Measurements from ENCODE around the gene VEGFD.
"Not testable (repeated sequence)": the region's sequence is repeated elsewhere in the genome, so short reads cannot be mapped to it uniquely, and the experiment has no call there.

Gene VEGFD

DNA sequence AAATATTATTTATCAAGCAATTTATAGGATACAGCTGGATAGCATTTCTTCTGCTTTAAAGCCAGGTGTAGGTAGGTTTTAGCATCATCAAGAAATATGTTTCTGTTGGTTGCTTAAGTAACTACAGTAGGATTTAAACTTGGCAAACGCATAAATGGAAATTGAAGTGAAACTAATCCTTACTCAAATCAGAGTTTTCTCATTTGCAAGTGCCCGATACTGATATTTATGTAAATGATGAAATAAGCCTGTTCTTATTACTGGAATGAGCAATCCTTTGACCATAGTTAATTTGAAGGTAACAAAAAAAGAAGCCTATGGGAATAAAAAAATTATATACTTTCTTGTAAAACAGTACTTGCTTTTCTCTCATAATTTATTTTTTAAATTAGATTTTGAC is 25.7 kb downstream of the VEGFD start:
- DNase-seq: no peak

DNA sequence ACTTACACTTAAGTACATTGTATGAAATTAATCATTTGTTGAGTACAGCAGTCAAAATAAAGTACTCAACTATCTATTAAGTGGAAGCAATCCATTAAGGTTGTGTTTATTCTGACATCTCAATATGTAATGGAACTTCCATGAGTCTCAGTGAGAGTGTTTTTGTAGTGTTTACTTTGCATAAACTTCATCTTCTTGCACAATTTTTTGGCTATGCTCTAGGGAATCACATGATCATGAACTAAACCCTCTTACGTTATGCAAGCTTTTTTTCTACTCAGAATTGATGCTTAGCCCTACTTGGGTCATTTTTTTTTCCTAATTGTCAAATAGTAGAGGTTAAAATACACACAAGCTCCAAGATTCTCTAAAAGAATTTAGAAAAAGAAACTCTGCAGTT is 27.8 kb downstream of the VEGFD start:
- no peak for DNase-seq

DNA sequence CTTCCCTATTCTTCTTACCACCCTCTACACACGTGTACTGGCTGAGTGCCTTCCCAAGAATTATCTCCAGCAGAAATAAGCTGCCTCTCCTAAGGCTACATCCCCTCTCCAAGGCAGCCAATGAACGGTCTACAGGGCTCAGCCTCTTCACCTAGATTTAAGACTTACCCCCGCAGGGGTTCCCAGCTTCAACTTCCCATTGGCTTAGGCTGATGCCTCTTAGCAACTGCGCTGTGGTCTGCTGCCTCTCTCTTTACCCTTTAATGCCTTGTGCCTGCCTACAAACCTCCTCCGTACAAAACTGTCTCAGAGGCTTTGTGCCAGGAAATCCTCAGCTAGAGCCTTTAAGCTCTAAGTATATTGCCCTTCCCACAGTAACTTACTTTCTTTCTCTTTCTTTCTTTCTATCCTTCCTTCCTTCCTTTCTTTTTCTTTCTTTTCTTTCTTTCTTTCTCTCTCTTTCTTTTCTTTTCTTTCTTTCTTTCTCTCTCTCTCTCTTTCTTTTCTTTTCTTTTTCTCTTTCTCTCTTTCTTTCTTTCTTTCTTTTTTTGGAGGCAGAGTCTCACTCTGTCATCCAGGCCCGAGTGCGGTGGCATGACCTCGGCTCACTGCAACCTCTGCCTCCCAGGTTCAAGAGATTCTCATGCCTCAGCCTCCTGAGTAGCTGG is 33.8 kb downstream of the VEGFD start:
- no peak for DNase-seq

DNA sequence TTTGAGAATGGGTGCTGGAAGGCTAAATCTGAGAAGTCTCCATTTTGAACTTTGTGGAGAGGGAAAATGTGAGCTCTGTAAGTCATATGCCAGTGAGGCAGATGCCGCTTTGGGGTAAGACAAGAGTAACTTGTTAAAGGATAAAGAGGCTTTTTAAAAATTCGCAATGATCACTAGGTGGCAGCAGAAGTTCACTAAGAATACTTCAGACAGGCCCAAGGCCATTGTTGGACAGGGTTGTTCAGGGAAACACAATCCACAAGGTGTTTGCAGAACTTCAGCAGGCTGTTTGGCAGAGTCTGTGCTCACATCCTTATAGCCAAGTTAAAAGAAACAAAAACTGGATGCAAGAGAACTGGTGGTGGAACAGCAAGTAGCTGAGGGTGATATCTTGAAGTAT is 35.2 kb downstream of the VEGFD start:
- DNase-seq: peak; percentile 75

DNA sequence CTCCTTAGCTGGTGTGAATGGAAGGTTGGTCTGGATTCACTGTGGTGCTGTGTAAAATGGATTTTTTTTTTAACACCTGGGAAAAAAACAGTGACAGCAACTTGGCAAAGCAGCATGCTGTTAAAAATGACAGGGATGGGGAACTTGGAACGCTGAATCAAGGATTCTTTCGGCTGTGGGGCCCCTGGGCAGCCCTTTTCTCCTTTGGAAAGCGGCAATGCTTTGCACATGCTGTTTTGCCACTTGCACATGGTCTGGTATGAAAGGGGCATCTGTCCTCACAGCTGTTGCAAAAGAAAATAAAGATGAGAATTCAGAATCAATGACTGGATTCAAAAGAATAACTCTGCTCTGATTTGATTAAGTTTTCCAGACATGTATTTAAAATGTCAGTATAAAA is 38.2 kb downstream of the VEGFD start:
- DNase-seq: no peak

DNA sequence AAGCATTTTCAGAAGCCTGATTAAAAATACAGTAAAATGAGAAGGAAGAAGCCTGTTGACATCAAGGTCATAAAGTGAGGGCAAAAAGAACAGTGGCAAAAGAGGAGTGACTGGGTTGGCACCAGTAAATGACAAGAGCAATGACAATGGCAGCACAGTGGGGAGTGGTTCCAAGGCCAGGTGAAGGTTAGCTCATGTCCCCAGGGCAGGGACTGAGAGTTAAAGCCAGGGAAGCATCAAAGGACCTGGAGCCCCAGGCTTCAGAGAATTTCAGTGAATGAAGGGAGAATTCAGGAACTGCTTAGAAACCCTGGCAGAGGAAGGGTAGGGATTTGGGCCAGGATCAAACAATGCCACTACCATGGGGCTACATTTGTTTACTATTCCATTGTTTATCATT is 40.1 kb downstream of the VEGFD start:
- no peak for DNase-seq

DNA sequence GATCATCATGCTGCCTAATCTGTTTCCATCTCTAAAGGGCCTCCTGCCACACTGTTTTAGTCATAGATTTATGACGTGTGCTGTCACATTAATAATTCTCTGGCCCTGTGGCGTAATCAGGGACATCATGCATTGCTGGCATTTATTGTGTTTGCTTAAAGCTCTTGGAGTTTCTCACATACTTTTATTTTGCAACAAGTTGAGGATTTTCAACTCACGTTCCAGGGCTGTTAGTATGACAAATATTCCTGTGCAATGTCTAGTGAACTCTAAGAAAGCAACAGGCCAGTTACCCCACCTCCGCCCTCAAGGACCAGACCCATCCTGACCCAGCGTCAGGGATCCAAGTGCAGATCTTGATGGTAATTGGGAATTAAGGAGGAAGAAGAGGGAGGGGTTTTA is 41.1 kb downstream of the VEGFD start:
- no peak for DNase-seq

DNA sequence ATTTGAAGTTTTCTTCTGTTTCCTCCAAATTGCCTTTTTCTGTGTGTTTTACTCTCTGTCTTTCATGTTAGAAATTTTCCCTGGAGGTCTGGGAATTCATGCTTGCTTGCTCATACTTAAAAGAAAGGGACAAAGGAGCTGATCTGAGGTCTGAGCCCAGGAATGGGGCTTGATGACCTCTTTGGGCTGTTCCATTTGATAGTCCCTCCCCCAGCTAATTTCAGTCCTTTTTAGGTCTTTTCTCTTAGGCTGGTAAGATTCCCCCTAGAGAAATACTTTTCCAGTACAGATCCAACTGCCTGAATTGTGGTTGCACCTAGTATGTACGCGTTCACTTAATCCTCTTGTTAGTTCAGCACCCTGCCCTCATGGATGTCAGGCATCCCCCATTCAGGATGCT is 43.3 kb downstream of the VEGFD start:
- no peak for DNase-seq

DNA sequence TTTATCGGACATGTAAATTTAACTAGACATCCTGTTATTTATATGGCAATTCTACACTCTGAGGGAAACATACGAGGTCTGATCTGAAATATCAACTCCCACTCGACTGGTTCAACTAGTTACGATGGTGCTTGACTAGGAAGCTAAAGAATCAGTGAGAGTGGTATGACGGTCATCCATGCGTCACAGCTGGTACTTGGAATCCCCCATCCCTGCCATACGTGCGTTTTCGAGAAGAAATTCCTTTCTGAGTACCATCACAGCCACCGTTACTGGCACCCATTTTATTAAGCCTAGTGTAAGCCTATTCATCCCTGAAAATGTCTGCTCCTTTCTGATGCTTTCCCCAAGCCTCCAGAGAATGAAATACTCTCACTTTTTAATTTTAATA is 48.2 kb downstream of the VEGFD start:
- no peak for DNase-seq

DNA sequence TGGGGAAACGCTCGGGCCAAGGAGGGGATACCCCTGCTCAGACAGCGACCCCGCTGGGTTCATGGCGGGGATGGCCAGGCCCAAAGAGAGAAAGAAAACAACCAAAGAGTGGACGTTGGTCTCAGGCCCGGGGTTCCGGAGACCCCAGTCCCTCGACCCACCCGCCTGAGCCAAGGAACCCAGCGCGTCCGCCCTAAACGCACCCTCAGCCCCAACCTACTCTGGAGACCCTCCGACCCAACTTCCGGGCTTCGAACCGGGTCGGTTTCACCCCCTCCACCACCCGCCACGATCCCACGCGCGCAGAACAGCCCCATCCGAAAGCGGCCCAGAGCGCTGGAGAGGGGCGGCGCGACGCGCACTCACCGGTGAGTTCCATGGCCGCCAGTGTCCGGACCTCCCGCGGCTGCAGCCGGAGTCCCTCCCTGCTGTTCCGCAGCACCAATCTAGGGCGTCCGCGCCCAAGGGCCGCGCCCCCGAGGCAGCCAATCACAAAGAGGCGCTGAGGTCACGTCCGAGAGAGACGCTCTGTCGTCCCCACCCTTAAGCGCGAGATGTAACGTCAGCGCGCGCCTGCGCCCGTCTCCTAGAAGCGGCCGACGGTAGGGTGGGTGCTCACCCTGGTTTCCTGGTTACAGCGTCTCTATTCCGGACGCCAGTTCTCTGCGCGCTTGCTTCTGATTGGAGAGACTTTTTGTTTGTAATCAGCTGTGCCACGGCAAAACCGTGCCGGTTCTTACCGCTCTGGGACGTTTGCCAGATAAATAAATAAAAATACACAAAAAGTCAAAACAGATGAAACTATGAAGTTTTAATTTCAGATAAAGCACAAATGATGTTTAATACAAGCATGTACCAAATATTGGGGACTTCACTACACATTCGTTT is 48.8 kb downstream of the VEGFD start, which contains the start of gene PIGA:
Gene PIGA (minus strand): TSS at position 389 of the 888 bp plus-strand sequence. CDS start 3,593 bp downstream, outside the sequence.
- DNase-seq: peak; percentile 93

DNA sequence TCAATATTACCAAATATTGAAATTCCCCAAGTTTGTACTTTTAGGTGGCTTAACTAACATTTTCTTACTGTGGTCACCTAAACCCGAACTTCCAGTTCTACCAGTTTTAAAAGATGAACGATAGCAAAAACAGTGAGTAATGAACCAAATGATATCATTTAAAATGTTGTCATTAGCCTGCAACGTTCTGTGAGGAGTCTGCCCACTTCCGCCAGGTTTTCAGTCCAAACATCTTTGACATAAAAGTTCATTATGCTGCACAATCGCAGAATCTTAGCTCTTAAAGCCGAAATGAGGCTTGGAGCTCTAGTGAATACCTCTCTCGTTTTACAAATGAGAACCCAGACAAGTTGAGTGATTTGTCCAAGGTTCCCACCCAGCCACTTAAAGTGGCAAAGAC is 49.7 kb downstream of the VEGFD start:
- DNase-seq: no peak

DNA sequence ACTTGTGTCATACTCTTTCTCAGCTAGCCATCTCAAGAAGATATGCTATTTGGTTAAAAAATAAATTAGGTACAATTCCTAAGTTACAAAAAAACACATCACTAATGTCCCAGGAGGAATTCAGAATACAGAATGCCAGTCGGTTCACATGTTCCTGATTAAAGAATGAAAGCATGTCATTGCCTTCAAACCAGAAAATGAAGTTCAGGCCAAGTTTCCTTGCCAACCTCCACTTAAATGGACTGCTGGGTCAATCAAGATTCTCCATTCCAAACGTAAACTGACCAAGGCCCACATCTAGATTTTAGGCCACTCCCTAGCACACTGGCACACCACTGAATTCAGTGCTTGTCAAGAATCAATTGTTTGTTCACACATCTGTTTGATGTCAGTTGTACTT is 55.4 kb downstream of the VEGFD start:
- no peak for DNase-seq

DNA sequence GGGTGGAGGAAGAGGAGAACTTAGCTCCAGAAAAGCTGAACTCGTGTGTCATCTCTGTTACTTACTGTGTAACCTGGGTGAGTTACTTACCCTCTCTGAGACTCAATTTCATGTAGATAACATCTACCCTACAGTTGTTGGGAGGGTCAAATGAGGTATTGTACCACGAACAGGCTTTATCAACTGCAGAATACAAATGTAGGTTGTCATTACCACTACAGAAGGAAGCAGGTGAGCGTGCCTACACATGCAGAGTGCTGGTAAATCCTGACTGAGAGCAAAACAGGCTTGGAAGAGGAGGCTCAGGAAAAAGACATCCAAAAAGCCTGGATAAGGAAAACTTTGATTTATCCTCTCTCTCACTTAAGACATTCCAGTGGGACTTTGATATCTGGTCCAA is 56.1 kb downstream of the VEGFD start:
- DNase-seq: no peak

DNA sequence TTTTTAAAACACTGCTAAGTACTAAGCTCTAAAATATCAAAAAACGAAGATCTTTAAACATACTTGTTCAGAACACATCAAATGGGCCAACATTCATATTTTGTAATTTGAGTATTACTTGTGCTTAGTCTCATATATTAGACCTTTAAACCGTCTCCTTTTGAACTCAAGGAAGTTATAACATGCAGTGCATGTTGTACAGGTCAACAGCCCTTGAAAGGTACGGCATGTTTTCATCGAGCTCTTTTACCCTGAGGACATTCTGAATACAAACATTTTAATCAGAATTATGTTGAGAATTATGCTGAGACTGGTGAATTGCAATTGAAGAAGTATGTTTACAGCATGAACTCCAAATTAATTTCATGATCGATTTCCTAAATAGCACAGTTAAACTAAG is 61.7 kb downstream of the VEGFD start:
- no peak for DNase-seq

DNA sequence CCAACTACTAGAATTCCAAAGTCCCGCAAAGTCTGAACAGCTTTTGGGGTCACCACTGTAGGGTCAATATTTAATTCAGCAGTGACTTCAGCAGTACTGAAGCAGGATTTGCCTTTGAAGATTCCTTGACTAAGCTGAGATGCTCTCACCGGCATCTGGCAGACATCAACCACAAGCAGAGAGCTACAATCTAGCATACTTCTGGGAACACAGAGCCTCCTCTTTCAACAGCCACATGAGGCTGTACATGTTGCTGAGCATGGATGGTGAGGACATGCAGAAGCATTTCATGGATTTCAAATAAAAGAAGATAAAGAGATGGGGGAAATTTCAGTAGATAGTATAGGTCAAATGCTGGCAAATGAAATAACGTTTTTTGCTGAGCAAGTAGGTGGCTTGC is 62.1 kb downstream of the VEGFD start:
- DNase-seq: no peak

DNA sequence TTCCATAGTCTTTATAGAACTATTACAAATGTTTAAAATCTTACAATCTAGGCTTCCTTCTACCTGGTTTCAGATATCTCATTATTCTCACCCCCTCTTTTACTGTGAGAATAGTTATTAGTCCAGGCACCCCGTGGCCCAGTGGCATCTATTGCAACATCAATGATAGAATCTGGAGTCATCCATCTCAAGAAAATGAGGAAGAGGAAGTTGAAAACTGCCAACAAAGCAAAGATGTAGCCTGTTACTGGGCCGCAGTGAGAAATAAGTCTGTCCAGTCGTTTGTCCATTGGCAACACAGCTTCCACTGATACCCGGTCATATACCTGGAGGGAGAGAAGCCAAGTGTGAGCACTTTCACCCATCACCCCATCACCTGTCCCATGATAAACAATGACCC is 62.8 kb downstream of the VEGFD start:
- peak; percentile 15 for DNase-seq

DNA sequence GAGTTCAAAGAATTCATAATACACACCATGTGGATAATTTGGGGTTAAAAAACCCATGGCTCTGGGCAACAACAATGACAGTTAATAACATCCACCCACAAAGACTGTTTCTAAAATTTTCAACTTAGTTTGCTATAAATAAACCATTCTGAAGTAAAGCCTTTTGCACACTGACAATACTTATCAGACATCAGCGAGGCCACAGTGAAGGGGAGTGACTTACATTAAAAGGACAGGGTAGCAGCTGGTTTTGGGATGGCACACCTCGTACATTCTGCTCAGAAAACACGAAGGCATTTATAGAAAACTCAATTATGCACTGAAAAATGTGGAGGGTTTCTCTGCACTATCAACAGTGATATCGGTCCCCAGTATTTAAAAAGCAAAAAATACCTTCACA is 63.9 kb downstream of the VEGFD start:
- no peak for DNase-seq

DNA sequence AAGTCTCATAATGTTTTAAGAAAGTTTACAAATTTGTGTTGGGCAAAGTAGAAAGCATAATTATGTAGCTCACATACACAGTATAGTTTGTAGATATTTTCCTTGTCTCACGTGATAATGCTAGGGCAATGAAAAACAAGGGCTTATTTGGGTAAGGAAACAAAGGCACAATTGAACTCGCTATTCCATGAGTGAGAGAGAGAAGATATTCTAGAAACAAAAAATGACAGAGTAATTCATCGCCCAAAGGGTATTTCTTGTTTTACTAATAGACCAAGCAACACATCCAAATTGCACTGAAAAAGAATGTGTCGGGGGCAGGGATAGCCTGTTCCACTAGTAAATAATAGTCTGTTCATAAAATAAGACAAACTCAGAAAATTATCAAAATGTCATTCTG is 65.1 kb downstream of the VEGFD start:
- DNase-seq: peak; percentile 31

DNA sequence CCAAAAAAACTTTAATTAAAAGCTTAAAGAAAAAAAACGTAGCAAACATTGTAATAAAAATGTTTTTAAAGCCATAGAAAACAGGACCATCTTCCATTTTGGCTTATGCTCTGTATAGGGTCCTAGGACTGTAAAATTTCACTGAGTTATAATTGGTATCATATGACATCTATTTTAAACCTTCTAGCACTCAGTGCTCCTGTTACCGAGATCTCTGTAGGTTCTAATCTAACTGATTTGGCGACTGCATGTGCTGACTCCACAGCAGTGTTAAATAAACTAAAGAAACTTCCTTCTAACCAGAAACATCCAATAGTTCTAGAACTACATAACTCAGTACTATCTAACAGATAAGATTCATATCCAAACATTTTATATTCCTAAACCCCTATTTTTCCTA is 68.7 kb downstream of the VEGFD start, which contains the start of gene ASB11:
Gene ASB11 (minus strand): TSS at position 132 of the 400 bp plus-strand sequence. CDS start 35 bp downstream, at position 97.
- no peak for DNase-seq

DNA sequence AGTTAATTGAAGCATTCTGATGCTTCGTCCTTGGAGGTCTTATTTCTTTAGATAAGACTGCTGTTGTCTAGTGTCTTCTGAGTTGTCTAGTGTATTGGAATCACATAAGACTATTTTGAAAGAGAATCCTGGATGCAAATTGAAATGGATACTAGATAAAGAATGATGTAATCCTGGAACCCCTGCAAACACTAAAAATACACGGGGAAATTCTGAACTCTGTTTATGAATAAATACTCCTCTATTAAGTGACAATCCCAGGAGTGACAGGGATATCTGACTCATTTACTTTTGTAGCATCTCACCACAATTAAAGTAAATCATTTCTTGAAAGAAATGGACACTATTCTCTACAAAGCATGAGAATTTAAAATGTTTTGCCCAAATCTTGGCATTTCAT is 69.7 kb downstream of the VEGFD start:
- no peak for DNase-seq

DNA sequence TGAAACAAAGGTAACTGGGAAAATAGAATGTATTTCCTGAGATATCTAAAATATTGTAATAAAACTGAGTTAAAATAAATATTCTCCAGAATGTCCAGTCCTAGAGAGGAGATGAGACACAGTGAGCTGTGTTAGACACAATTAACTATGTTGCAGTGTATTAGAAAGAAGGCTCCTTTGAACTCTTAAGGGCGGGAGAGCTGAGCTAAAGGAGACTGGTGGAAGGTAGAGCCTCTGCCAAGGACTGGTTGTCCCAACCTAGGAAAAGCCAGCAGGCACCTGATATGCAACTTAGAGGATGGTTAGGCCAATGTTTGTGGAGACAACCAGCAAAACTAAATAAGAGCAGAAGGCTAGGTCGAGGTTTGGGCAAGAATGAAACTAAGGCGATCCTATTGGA is 73.1 kb downstream of the VEGFD start:
- no peak for DNase-seq

DNA sequence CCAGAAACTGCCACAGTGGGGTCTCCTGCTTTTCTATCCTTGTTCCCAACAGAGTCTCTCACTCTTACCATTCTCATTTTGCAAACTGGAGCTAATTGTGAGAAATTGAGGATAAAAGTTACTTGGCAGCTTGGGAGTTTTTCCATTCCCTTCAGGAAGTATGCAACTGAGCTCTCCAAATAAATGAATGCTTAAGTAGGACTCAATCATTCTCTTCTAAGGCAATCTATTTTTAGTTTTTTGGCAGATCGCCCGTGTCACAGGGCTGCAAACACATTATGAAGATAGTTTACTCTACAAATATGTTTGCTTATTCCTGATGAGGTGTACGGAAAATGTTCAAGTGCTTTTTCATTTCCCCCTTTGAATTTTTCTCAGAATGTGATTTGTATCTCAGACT is 74.1 kb downstream of the VEGFD start:
- DNase-seq: peak; percentile 41

DNA sequence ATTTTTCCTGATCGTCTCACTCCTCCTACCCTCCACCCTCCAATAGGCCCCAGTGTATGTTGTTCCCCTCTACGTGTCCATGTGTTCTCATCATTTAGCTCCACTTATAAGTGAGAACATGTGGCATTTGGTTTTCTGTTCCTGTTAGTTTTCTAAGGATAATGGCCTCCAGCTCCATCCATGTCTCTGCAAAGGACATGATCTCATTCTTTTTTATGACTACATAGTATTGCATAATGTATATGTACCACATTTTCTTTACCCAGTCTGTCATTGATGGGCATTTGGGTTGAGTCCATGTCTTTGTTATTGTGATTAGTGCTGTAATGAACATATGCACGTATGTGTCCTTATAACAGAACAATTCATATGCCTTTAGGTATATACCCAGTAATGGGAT is 78.3 kb downstream of the VEGFD start:
- not testable (repeated sequence) for DNase-seq

DNA sequence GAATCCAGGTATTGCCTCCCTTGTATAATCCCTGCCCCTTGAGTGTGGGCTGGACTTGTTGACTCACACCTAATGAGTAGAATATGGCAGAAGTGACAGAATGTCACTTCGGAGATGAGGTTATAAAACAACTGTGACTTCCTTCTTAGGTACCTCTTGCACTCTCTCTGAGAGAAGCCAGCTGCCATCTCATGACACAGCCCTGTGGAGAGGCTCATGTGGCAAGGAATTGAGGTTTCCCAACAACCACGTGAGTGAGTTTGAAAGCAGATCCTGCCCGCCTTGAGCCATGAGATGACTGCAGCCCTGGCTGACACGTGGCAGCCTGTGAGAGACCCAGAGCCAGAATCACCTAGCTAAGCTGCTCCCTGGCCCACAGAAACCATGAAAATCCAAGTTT is 82.3 kb downstream of the VEGFD start:
- DNase-seq: no peak
